H9 (cell line): ENCODE measurements around the gene TMEM217. TPM values are rescaled to one million over a fixed set of nuclear protein-coding genes. Genes with fewer than 3 reads are reported as not detected.

Experiments
- DNase-seq: peaks from one replicate; pipeline ENCODE4 v3.0.0-alpha.2; 2017
- H2AFZ ChIP-seq: one replicate; pipeline ENCODE4 v1.6.1; 2013; ENCODE audit warnings: mild to moderate bottlenecking, low read length, control low read depth, moderate library complexity
- H2AK5ac ChIP-seq: 2 replicates; pipeline ENCODE4 v1.6.1; 2013; ENCODE audit warnings: low read length, control low read depth, mixed read lengths; ENCODE audit not compliant: insufficient read length
- H2BK120ac ChIP-seq: one replicate; pipeline ENCODE4 v1.6.1; 2013; ENCODE audit warnings: low read depth, mild to moderate bottlenecking, low read length, control low read depth, inconsistent platforms; ENCODE audit not compliant: poor library complexity, severe bottlenecking
- H2BK12ac ChIP-seq: 2 replicates; pipeline ENCODE4 v1.6.1; 2013; ENCODE audit warnings: low read length, control low read depth, mixed read lengths, low read depth; ENCODE audit not compliant: insufficient read length
- H2BK15ac ChIP-seq: 2 replicates; pipeline ENCODE4 v1.6.1; 2013; ENCODE audit warnings: low read depth, low read length, control low read depth
- H2BK20ac ChIP-seq: one replicate; pipeline ENCODE4 v1.6.1; 2013; ENCODE audit warnings: low read depth, mild to moderate bottlenecking, low read length, control low read depth, inconsistent platforms; ENCODE audit not compliant: poor library complexity, severe bottlenecking
- H2BK5ac ChIP-seq: 2 replicates; pipeline ENCODE4 v1.6.1; 2013; ENCODE audit warnings: low read length, control low read depth, mixed read lengths; ENCODE audit not compliant: insufficient read length
- H3K14ac ChIP-seq: 2 replicates; pipeline ENCODE4 v1.6.1; 2013; ENCODE audit warnings: low read length, control low read depth; ENCODE audit not compliant: insufficient read depth
- H3K18ac ChIP-seq: 2 replicates; pipeline ENCODE4 v1.6.1; 2013; ENCODE audit warnings: low read depth, mild to moderate bottlenecking, mixed read lengths, low read length, control low read depth; ENCODE audit not compliant: insufficient read length
- H3K23ac ChIP-seq: 2 replicates; pipeline ENCODE4 v1.6.1; 2013; ENCODE audit warnings: low read length, control low read depth, mixed read lengths, low read depth; ENCODE audit not compliant: insufficient read length
- H3K23me2 ChIP-seq: 2 replicates; pipeline ENCODE4 v1.6.1; 2013; ENCODE audit warnings: low read depth, mild to moderate bottlenecking, mixed read lengths, low read length, control low read depth; ENCODE audit not compliant: insufficient read length, poor library complexity, severe bottlenecking
- H3K27ac ChIP-seq: 2 replicates; pipeline ENCODE4 v1.5.1; 2013; ENCODE audit warnings: low read length, control low read depth, mixed read lengths, low read depth; ENCODE audit not compliant: insufficient read length
- H3K27me3 ChIP-seq: 2 replicates; pipeline ENCODE4 v1.6.1; 2013; ENCODE audit warnings: low read length, control low read depth, inconsistent platforms; ENCODE audit not compliant: insufficient read depth
- H3K4ac ChIP-seq: 2 replicates; pipeline ENCODE4 v1.6.1; 2013; ENCODE audit warnings: low read depth, mild to moderate bottlenecking, control low read depth, inconsistent platforms, low read length, moderate library complexity
- H3K4me1 ChIP-seq: 2 replicates; pipeline ENCODE4 v1.6.1; 2013; ENCODE audit warnings: low read length, control low read depth, inconsistent platforms; ENCODE audit not compliant: insufficient read depth
- H3K4me2 ChIP-seq: 2 replicates; pipeline ENCODE4 v1.6.1; 2013; ENCODE audit warnings: low read length, control low read depth, mixed read lengths; ENCODE audit not compliant: insufficient read length, insufficient read depth
- H3K56ac ChIP-seq: 2 replicates; pipeline ENCODE4 v1.6.1; 2013; ENCODE audit warnings: low read depth, mild to moderate bottlenecking, mixed read lengths, low read length, control low read depth; ENCODE audit not compliant: insufficient read length
- H3K79me1 ChIP-seq: 2 replicates; pipeline ENCODE4 v1.6.1; 2013; ENCODE audit warnings: low read depth, mild to moderate bottlenecking, moderate library complexity, low read length, control low read depth, inconsistent platforms; ENCODE audit not compliant: insufficient read depth, poor library complexity, severe bottlenecking
- H3K79me2 ChIP-seq: 2 replicates; pipeline ENCODE4 v1.6.1; 2013; ENCODE audit warnings: low read length, control low read depth, inconsistent platforms; ENCODE audit not compliant: insufficient read depth
- H3K9ac ChIP-seq: 2 replicates; pipeline ENCODE4 v1.6.1; 2013; ENCODE audit warnings: low read length, control low read depth, mixed read lengths; ENCODE audit not compliant: insufficient read length; ENCODE audit errors: extremely low read depth
- H3K9me3 ChIP-seq: one replicate; pipeline ENCODE4 v1.6.1; 2013; ENCODE audit warnings: low read depth, low read length, inconsistent platforms; ENCODE audit not compliant: control insufficient read depth
- H3T11ph ChIP-seq: one replicate; pipeline ENCODE4 v1.6.1; 2013; ENCODE audit warnings: mild to moderate bottlenecking, low read length, control low read depth, inconsistent platforms
- H4K20me1 ChIP-seq: one replicate; pipeline ENCODE4 v1.6.1; 2013; ENCODE audit not compliant: control insufficient read depth, insufficient read length, insufficient read depth
- H4K5ac ChIP-seq: 2 replicates; pipeline ENCODE4 v1.6.1; 2013; ENCODE audit warnings: low read depth, mild to moderate bottlenecking, mixed read lengths, low read length, control low read depth; ENCODE audit not compliant: insufficient read length
- H4K8ac ChIP-seq: replicated peaks from 2 replicates; pipeline ENCODE4 v1.6.1; 2013; ENCODE audit warnings: low read length, control low read depth, mixed read lengths, low read depth; ENCODE audit not compliant: insufficient read length
- H4K91ac ChIP-seq: 2 replicates; pipeline ENCODE4 v1.6.1; 2013; ENCODE audit warnings: low read depth, mild to moderate bottlenecking, moderate library complexity, mixed read lengths, low read length, control low read depth; ENCODE audit not compliant: insufficient read length
- H3K27ac Mint-ChIP-seq, 3 experiments: 2 replicates in 2 of 3; 3 replicates in 1 of 3; pipeline ENCODE4 v1.8.0; 2020 to 2021; ENCODE audit warnings: mixed read lengths in 3 of 3, mild to moderate bottlenecking in 1 of 3, moderate library complexity in 1 of 3
- H3K27me3 Mint-ChIP-seq: 2 replicates; pipeline ENCODE4 v1.8.0; 2021; ENCODE audit warnings: low read depth, mild to moderate bottlenecking, moderate library complexity, mixed read lengths
- H3K36me3 Mint-ChIP-seq, 3 experiments: 2 replicates in 2 of 3; 3 replicates in 1 of 3; pipeline ENCODE4 v1.8.0; 2020 to 2021; ENCODE audit warnings: low read depth in 3 of 3, mixed read lengths in 3 of 3; ENCODE audit not compliant: insufficient read depth in 1 of 3
- H3K4me1 Mint-ChIP-seq, 2 experiments: 2 replicates each; pipeline ENCODE4 v1.8.0; 2020; ENCODE audit warnings: mixed read lengths in 2 of 2
- H3K4me3 Mint-ChIP-seq, 2 experiments: 2 replicates in 1 of 2; 3 replicates in 1 of 2; pipeline ENCODE4 v1.8.0; 2020 to 2021; ENCODE audit warnings: mild to moderate bottlenecking in 2 of 2, mixed read lengths in 2 of 2, moderate library complexity in 1 of 2
- H3K9me3 Mint-ChIP-seq, 2 experiments: 2 replicates in 1 of 2; 3 replicates in 1 of 2; pipeline ENCODE4 v1.8.0; 2020; ENCODE audit warnings: mild to moderate bottlenecking in 2 of 2, mixed read lengths in 2 of 2, moderate library complexity in 1 of 2
- WGBS: extraction: QIAGEN DNeasy Blood & Tissue Kit; methylation state at CpG from one replicate; pipeline ENCODE4 v1.1.7; 2013; ENCODE audit warnings: missing lambda C conversion rate, low lambda C conversion rate, mixed read lengths; ENCODE audit not compliant: insufficient read length; ENCODE audit errors: extremely low coverage; 5-methylcytosine and 5-hydroxymethylcytosine counted together
- total RNA-seq: library from RNA; stranded (reverse); gene quantifications from 2 replicates; pipeline ENCODE4 v1.2.1, GENCODE V29; 2021
- TF ChIP-seq, protein P1 (sequence below): fragments of 200-600 bp; sonication (generic); conservative IDR thresholded peaks from 3 replicates; pipeline ENCODE4 v1.8.0; 2021; ENCODE audit warnings: antibody characterized with exemption, mild to moderate bottlenecking

Gene TMEM217
- total RNA-seq, 1 experiment from 2014 or later: 1.1 TPM

DNA sequence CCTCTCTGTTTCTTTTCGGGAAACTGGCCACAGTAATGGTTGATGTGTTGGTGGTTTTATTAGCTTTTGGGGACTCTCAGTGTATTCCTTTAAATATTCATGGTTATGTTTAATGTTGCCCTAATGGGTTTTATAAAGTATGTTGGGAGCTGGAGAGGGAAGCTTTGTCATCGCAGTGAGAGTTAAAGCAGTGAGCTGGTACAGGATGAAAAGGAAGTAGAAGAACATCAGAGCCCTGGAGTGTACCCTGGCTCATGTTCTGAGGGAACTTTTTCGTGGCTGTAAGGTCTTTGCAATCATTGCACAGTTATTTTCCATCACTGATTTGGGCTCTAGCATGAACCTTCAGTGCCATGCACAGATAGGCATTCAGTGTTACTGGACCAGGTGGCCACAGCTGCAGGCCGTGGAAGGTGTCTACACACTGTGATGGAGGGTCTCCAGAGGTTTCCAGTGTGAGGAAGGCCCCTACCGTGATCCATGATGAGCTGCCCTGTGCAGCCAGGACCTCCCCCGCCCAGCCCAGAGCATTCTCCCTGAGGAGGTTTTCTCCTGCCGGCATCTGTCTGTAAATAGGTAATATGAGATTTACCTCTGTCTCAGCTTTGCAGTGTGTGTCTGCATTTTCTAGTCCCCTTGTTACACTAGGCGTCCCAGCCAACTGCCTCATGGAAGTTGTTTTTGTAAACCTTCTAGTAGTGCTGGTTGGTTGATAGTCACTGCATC is 22.4 kb upstream of the TMEM217 start:
- no peak overlapping the region for H3K14ac ChIP-seq
- no peak overlapping the region for H3K56ac ChIP-seq
- no peak overlapping the region for H2AK5ac ChIP-seq
- no peak overlapping the region for H3K4me3 Mint-ChIP-seq
- no CpG with 5 or more reads among the region's 8 CpGs for WGBS
- no peak overlapping the region for H3K18ac ChIP-seq
- H3K27me3 Mint-ChIP-seq: no peaks in the 10 kb centered on the region
- peaks cover 2% of the 10 kb centered on the region for H4K20me1 ChIP-seq
- no peaks in the 10 kb centered on the region for H3K27me3 ChIP-seq
- DNase-seq: no peak
- TF ChIP-seq, protein P1, sequence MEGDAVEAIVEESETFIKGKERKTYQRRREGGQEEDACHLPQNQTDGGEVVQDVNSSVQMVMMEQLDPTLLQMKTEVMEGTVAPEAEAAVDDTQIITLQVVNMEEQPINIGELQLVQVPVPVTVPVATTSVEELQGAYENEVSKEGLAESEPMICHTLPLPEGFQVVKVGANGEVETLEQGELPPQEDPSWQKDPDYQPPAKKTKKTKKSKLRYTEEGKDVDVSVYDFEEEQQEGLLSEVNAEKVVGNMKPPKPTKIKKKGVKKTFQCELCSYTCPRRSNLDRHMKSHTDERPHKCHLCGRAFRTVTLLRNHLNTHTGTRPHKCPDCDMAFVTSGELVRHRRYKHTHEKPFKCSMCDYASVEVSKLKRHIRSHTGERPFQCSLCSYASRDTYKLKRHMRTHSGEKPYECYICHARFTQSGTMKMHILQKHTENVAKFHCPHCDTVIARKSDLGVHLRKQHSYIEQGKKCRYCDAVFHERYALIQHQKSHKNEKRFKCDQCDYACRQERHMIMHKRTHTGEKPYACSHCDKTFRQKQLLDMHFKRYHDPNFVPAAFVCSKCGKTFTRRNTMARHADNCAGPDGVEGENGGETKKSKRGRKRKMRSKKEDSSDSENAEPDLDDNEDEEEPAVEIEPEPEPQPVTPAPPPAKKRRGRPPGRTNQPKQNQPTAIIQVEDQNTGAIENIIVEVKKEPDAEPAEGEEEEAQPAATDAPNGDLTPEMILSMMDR: no peak
- H3K36me3 Mint-ChIP-seq: peaks cover 16 to 45% (median 44%) of the 10 kb centered on the region in 3 experiments; a peak in 6 of 7 replicates
- no peak overlapping the region for H3K4ac ChIP-seq
- no peaks in the 10 kb centered on the region for H3K23me2 ChIP-seq
- H3K4me1 ChIP-seq: no peaks in the 10 kb centered on the region
- H2BK12ac ChIP-seq: no peak overlapping the region
- H2BK15ac ChIP-seq: no peak overlapping the region
- H2BK120ac ChIP-seq: no peak overlapping the region
- no peak overlapping the region for H4K91ac ChIP-seq
- no peaks in the 10 kb centered on the region for H3K9me3 Mint-ChIP-seq
- H3K23ac ChIP-seq: no peak overlapping the region
- H2BK20ac ChIP-seq: no peak overlapping the region
- no peak overlapping the region for H2BK5ac ChIP-seq
- no peak overlapping the region for H3K4me2 ChIP-seq
- H3K9me3 ChIP-seq: no peaks in the 10 kb centered on the region
- H3T11ph ChIP-seq: no peak overlapping the region
- H3K9ac ChIP-seq: no peak overlapping the region
- H4K8ac ChIP-seq: no peak overlapping the region
- peak overlapping the region in 1 of 3 experiments; percentile 34; a peak in 1 of 7 replicates for H3K27ac Mint-ChIP-seq
- no peak overlapping the region for H4K5ac ChIP-seq
- no peak overlapping the region for H3K27ac ChIP-seq
- H2AFZ ChIP-seq: no peak overlapping the region
- no peaks in the 10 kb centered on the region for H3K79me1 ChIP-seq
- H3K4me1 Mint-ChIP-seq: no peaks in the 10 kb centered on the region
- H3K79me2 ChIP-seq: no peaks in the 10 kb centered on the region
